HFF-Myc (cell line): ENCODE data around the gene RESF1.

ENCODE experiments used
- DNase-seq: peaks from one replicate; pipeline ENCODE4 v3.0.0-alpha.2; 2011; ENCODE audit warnings: low read depth; ENCODE audit errors: extremely low read depth
- H3K4me3 ChIP-seq: replicated peaks from 2 replicates; pipeline ENCODE4 v1.5.1; 2011; ENCODE audit warnings: low read depth, mild to moderate bottlenecking, control low read depth, low read length
- TF ChIP-seq, protein P1 (sequence below): IDR thresholded peaks from 2 replicates; pipeline ENCODE4 v1.5.1; 2012; ENCODE audit warnings: mild to moderate bottlenecking, low read depth, low read length, control low read depth; ENCODE audit errors: missing control alignments

Gene RESF1

DNA sequence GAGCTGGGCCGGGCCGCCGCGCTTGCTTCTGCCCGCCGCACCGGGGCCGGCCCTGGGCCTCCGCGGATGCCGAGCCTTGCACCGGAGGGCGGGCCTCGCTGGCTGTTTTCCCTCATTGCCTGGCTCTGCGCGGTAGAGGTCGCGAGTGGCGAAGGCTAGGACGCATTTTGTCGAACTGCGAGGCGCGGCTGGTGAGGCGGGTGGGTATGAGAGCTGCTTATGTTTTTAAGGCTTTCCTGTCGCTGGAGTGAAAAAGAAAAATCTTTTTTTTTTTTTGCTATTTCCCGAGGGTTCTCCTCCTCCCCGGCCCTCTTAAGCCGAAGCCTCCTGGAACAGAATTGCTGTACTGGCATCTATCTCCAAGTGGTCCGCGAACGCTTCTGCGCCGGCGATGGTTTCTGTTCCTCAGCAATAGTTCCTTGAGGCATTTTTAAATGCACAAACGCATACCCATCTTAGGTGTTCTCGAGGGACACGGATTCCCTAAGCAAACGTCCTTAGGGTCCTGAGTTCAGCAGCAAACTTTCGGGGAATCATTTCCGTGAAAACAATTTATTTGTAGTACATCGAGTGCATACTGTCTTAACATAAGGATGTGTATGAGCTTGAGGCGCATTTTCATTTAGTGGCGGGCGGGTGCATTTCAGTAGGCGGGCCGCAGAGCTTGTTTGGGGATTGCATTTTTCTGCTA lies 631 bp downstream of the RESF1 start:
- H3K4me3 ChIP-seq: peak overlapping the region; percentile 60
- TF ChIP-seq, protein P1, sequence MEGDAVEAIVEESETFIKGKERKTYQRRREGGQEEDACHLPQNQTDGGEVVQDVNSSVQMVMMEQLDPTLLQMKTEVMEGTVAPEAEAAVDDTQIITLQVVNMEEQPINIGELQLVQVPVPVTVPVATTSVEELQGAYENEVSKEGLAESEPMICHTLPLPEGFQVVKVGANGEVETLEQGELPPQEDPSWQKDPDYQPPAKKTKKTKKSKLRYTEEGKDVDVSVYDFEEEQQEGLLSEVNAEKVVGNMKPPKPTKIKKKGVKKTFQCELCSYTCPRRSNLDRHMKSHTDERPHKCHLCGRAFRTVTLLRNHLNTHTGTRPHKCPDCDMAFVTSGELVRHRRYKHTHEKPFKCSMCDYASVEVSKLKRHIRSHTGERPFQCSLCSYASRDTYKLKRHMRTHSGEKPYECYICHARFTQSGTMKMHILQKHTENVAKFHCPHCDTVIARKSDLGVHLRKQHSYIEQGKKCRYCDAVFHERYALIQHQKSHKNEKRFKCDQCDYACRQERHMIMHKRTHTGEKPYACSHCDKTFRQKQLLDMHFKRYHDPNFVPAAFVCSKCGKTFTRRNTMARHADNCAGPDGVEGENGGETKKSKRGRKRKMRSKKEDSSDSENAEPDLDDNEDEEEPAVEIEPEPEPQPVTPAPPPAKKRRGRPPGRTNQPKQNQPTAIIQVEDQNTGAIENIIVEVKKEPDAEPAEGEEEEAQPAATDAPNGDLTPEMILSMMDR: no peak
- DNase-seq: no peak

DNA sequence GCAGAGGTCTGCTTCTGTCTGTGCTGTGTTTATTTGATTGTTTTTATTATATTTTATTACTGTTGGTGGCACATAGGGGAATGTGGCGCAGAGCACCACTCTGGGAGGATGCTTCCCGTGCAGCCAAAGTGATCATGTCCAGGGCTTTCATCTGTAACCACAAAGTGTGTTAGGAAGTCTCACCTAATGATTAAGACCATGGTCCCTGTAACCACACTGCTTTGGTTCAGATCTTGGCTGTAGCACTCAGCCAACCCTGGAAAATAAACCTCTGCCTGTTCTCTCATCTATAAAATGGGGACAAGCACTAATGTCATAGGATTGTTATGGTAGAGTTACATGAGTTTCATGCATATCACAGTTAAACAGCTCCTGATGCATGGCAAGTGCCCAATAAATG lies 1.9 kb downstream of the RESF1 start:
- TF ChIP-seq, protein P1: no peak
- no peak for DNase-seq
- peak overlapping the region; percentile 60 for H3K4me3 ChIP-seq

DNA sequence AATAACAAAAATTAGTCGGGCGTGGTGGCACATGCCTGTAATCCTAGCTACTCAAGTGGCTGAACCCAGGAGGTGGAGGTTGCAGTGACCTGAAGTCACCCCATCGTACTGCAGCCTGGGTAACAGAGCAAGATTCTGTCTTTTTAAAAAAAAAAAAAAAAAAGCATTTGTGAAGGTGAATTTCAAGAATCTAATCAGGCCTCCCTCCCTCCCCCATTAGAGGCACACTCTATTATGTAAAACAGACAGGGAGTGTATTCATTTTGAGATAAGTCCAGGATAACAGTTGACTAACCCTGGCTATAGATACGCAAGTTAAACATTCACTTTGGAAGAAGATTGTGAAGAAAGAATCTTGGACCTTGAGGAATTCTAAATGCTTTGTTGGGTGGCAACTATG lies 2.9 kb downstream of the RESF1 start:
- no peak for DNase-seq
- TF ChIP-seq, protein P1: no peak
- no peak overlapping the region for H3K4me3 ChIP-seq

DNA sequence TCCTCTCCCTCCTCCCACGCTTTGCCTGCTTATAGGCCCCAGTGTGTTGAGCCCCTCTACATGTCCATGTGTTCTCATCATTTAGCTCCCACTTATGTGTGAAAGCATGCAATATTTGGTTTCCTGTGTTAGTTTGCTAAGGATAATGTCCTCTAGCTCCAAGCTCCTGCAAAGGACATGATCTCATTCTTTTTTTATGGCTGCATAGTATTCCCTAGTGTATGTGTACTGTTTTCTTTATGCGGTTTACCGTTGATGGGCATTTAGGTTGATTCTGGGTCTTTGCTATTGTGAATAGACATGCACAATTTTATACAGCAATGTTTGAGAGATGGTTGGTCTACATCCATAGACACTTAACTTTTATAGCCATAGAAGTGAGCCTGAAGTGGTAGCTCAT lies 5.1 kb downstream of the RESF1 start:
- TF ChIP-seq, protein P1: no peak
- no peak for DNase-seq

DNA sequence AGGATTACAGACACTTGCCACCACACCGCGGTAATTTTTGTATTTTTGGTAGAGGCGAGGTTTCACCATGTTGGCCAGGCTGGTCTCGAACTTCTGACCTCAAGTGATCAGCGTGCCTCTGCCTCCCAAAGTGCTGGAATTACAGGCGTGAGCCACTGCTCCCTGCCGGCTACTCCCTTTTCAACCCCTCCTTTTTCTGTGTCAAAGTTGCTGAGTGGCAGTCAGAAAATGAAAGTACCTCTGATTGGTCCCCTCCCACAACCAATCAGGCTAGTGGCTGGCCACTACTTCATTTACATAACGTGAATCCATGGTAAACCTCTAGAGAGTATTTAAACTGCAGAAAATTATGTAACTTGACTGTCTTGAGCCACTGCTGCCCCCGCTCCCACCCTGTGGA lies 5.9 kb downstream of the RESF1 start:
- H3K4me3 ChIP-seq: no peak overlapping the region
- TF ChIP-seq, protein P1: no peak
- DNase-seq: no peak

More for the DNA sequence above, 5.1 kb downstream of the RESF1 start:
- no peak overlapping the region for H3K4me3 ChIP-seq

DNA sequence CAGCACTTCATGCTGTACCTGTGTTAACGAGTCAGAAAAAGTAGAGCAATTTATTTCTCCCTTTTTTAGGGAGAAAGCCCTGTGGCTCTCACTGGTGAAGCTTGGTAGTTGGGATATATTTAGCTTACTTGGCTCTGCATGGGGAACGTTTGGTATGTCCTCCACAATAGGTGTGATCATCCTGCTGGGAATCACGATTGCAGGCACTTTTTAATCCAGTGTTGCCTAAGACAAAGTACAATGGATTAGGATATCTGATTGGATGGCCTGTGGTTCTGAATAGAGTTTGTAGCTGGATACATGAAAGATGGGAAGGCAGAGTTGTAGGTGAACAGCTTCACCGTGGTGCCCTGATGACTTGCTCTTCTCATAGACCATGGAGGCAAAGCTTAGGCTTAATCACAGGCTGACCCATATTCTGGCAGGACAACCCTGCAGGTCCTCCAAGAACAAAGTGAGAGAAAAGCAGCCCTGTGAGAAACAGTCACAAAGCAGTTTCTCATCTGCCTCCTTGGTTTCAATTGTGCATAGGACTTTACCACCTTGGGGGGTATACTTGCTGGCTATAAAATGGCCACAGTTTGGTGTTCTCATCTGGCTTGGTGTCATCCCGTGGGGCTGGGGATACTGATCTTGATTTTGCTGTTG lies 7.5 kb downstream of the RESF1 start:
- H3K4me3 ChIP-seq: no peak overlapping the region
- DNase-seq: no peak
- TF ChIP-seq, protein P1: no peak
